HEK293T (cell line): Measurements from ENCODE around the gene EIF4E2.

Source experiments
- CTCF ChIA-PET: fragments of 350-600 bp; formaldehyde crosslinking; extraction: SDS; loops from one replicate; lab custom pipeline; 2021; ENCODE audit warnings: antibody characterized with exemption, inconsistent platforms; lab: Yijun Ruan, JAX
- POLR2A ChIA-PET: fragments of 350-600 bp; formaldehyde crosslinking; extraction: SDS; loops from one replicate; lab custom pipeline; 2020; ENCODE audit warnings: antibody characterized with exemption, inconsistent platforms; lab: Yijun Ruan, JAX
- DNase-seq: peaks from one replicate; pipeline ENCODE4 v3.0.0; 2012; ENCODE audit warnings: mixed read lengths; ENCODE audit errors: extremely low spot score
- ARNT ChIP-seq: fragments of 450-650 bp; IDR thresholded peaks from 2 replicates; pipeline ENCODE4 v1.6.1; 2017; ENCODE audit warnings: mild to moderate bottlenecking
- BHLHE40 ChIP-seq: fragments of 450-650 bp; IDR thresholded peaks from 2 replicates; pipeline ENCODE4 v1.6.1; 2016; ENCODE audit warnings: mild to moderate bottlenecking, moderate library complexity, borderline replicate concordance
- CTBP1 ChIP-seq: fragments of 450-650 bp; IDR thresholded peaks from 2 replicates; pipeline ENCODE4 v1.6.1; 2016; ENCODE audit warnings: borderline replicate concordance
- ELF4 ChIP-seq: fragments of 450-650 bp; IDR thresholded peaks from 2 replicates; pipeline ENCODE4 v1.6.1; 2017; ENCODE audit warnings: antibody characterized with exemption
- FOXA1 ChIP-seq: fragments of 450-650 bp; IDR thresholded peaks from 2 replicates; pipeline ENCODE4 v1.6.1; 2016; ENCODE audit warnings: mild to moderate bottlenecking
- FOXK2 ChIP-seq: fragments of 450-650 bp; IDR thresholded peaks from 2 replicates; pipeline ENCODE4 v1.6.1; 2016; ENCODE audit warnings: mild to moderate bottlenecking
- FOXM1 ChIP-seq: fragments of 450-650 bp; IDR thresholded peaks from 2 replicates; pipeline ENCODE4 v1.6.1; 2017; ENCODE audit warnings: mild to moderate bottlenecking, borderline replicate concordance
- HDGF ChIP-seq: fragments of 450-650 bp; IDR thresholded peaks from 2 replicates; pipeline ENCODE4 v1.6.1; 2017; ENCODE audit warnings: antibody characterized with exemption, borderline replicate concordance
- L3MBTL2 ChIP-seq: fragments of 450-650 bp; conservative IDR thresholded peaks from 2 replicates; pipeline ENCODE4 v1.6.1; 2016; ENCODE audit warnings: mild to moderate bottlenecking
- LEF1 ChIP-seq: fragments of 450-650 bp; IDR thresholded peaks from 2 replicates; pipeline ENCODE4 v1.6.1; 2017; ENCODE audit warnings: mild to moderate bottlenecking, borderline replicate concordance
- NFRKB ChIP-seq: fragments of 450-650 bp; IDR thresholded peaks from 2 replicates; pipeline ENCODE4 v1.6.1; 2016; ENCODE audit warnings: mild to moderate bottlenecking, moderate library complexity
- PKNOX1 ChIP-seq: fragments of 450-650 bp; IDR thresholded peaks from 2 replicates; pipeline ENCODE4 v1.6.1; 2016
- SP1 ChIP-seq: fragments of 450-650 bp; IDR thresholded peaks from 2 replicates; pipeline ENCODE4 v1.6.1; 2017
- SUZ12 ChIP-seq: fragments of 450-650 bp; IDR thresholded peaks from 2 replicates; pipeline ENCODE4 v1.6.1; 2016; ENCODE audit warnings: mild to moderate bottlenecking
- TARDBP ChIP-seq: fragments of 450-650 bp; IDR thresholded peaks from 2 replicates; pipeline ENCODE4 v1.6.1; 2016
- ZNF384 ChIP-seq: fragments of 450-650 bp; IDR thresholded peaks from 2 replicates; pipeline ENCODE4 v1.6.1; 2016

The EIF4E2 gene

GRCh38 chr2:232584238-232584637, 33.7 kb downstream of the EIF4E2 start:
- no peak for DNase-seq
- POLR2A ChIA-PET, result no interaction called here
- no peak for TF ChIP-seq FOXA1
- CTCF ChIA-PET, result interaction anchor here (0.6 to 0.8 kb wide), 2 partner anchors 21 to 23 kb away, joined by 3 to 5 read pairs; no protein-coding TSS in a partner anchor

- ChIA-PET POLR2A (no interaction called here), CTCF (no interaction called here)
- TF ChIP-seq SP1 (no peak), HDGF (no peak), ZNF384 (no peak), PKNOX1 (no peak), TARDBP (no peak), FOXM1 (no peak), BHLHE40 (no peak), FOXA1 (no peak), L3MBTL2 (no peak), CTBP1 (no peak), ELF4 (no peak), LEF1 (no peak)
- no peak for DNase-seq
Measured at GRCh38 chr2:232586943-232587505, 36.5 kb downstream of the EIF4E2 start.

GRCh38 chr2:232587512-232587911, 37.0 kb downstream of the EIF4E2 start:
- POLR2A ChIA-PET, result no interaction called here
- TF ChIP-seq NFRKB, result no peak
- TF ChIP-seq CTBP1, result no peak
- TF ChIP-seq HDGF, result no peak
- no peak for TF ChIP-seq ZNF384
- TF ChIP-seq BHLHE40, result no peak
- TF ChIP-seq L3MBTL2, result no peak
- no peak for TF ChIP-seq SP1
- no peak for TF ChIP-seq TARDBP
- TF ChIP-seq FOXA1, result no peak
- no peak for TF ChIP-seq LEF1
- no peak for TF ChIP-seq ELF4
- TF ChIP-seq PKNOX1, result no peak
- no peak for TF ChIP-seq SUZ12
- no peak for TF ChIP-seq FOXK2
- TF ChIP-seq ARNT, result no peak
- TF ChIP-seq FOXM1, result no peak
- DNase-seq, result no peak
- CTCF ChIA-PET, result no interaction called here

- TF ChIP-seq LEF1, result no peak
- TF ChIP-seq L3MBTL2, result no peak
- TF ChIP-seq CTBP1, result no peak
- TF ChIP-seq PKNOX1, result no peak
- no peak for TF ChIP-seq FOXM1
- TF ChIP-seq ELF4, result no peak
- no peak for TF ChIP-seq NFRKB
- ChIA-PET POLR2A (no interaction called here), CTCF (no interaction called here)
- no peak for DNase-seq
Measured at GRCh38 chr2:232588031-232588430, 37.5 kb downstream of the EIF4E2 start.

- ChIA-PET POLR2A (no interaction called here), CTCF (no interaction called here)
- no peak for TF ChIP-seq CTBP1
- no peak for TF ChIP-seq HDGF
- no peak for TF ChIP-seq ZNF384
- TF ChIP-seq SUZ12, result no peak
- no peak for DNase-seq
Measured at GRCh38 chr2:232588680-232589585, 38.4 kb downstream of the EIF4E2 start.

- ChIA-PET POLR2A (interaction anchor here (1.8 kb wide), 1 partner anchor 42 kb away, joined by 5 read pairs; the partner anchor contains the start of genes EIF4E2 and TIGD1), CTCF (no interaction called here)
- TF ChIP-seq FOXM1 (no peak), HDGF (no peak), SUZ12 (no peak), SP1 (no peak), FOXK2 (no peak), BHLHE40 (no peak), LEF1 (no peak), FOXA1 (no peak), PKNOX1 (no peak)
- DNase-seq, result no peak
Measured at GRCh38 chr2:232592772-232593395, 42.4 kb downstream of the EIF4E2 start.
